Hematopoietic multipotent progenitor cell treated with erythropoietin and hydrocortisone succinate and interleukin-3 and kit ligand, for 4 days (in vitro differentiated cells): Measurements from ENCODE around the gene ETHE1.
"Not testable (repeated sequence)": the region's sequence is repeated elsewhere in the genome, so short reads cannot be mapped to it uniquely, and the experiment has no call there.

Source experiments
- DNase-seq: peaks from one replicate; pipeline ENCODE4 v3.0.0-alpha.2; 2015

The ETHE1 gene

GRCh38 chr19:43551399-43552197 lies 24.6 kb upstream of the ETHE1 start:
- DNase-seq = no peak

GRCh38 chr19:43548706-43549105 lies 21.7 kb upstream of the ETHE1 start:
- no peak for DNase-seq

GRCh38 chr19:43547926-43548325 lies 20.9 kb upstream of the ETHE1 start:
- not testable (repeated sequence) for DNase-seq

- no peak for DNase-seq
Observed at GRCh38 chr19:43546581-43546980, 19.6 kb upstream of the ETHE1 start.

DNA sequence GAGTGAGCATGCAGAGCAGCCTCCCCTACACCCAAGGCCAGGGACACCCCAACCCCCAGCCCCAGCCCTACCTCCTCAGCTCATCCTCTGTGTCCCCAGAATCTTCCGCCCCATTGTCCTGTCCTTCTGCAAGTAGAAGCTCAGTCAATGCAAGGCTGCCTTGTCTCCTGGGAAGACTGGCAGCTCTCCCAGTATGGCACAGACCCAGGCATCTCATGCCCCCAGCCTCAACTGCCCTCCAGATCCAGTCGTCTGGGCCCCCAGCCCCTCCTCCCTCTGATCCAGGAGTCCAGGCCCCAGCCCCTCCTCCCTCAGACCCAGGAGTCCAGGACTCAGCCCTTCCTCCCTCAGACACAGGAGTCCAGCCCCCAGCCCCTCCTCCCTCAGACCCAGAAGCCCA lies 19.0 kb upstream of the ETHE1 start:
- no peak for DNase-seq

DNA sequence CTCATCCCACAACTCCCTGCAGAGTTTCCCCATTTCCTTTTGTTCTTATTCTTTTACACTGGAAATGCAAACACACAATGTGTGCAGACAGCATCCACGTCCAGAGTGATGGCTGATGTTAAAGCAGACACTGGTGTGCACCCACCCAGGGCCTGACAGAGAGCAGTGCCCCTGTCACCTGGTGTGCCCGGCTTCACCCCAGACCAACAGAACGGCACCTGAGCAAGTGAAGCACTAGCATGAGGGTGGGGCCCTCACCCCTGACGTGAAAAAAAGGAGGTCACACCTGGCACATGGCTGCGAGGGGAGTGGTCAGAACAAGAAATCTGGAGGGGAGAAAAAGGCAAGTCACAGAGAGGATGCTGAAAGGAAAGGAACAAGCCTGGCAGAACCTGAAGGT lies 18.3 kb upstream of the ETHE1 start:
- DNase-seq = no peak

- no peak for DNase-seq
Observed at GRCh38 chr19:43544077-43544476, 17.1 kb upstream of the ETHE1 start.

- DNase-seq = no peak
Observed at GRCh38 chr19:43541920-43542650, 15.1 kb upstream of the ETHE1 start.

DNA sequence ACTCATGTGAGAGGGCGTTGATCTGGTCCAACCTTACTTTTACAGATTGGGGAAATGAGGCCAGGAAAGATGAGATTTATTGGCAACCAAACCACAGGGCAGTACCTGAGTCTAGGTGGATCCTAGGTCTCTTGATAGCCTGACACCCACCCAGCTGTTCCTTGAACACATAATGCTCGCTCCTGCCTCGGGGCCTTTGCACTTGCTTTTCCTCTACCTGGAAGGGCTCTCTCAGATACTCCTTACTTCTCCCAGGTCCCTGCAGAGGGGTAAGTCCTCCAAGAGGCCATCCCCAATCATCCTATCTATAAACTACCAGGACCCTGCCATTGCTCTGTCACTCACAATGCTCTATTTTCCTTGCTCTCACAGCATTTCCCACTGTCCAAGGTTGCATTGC lies 13.4 kb upstream of the ETHE1 start:
- no peak for DNase-seq

DNA sequence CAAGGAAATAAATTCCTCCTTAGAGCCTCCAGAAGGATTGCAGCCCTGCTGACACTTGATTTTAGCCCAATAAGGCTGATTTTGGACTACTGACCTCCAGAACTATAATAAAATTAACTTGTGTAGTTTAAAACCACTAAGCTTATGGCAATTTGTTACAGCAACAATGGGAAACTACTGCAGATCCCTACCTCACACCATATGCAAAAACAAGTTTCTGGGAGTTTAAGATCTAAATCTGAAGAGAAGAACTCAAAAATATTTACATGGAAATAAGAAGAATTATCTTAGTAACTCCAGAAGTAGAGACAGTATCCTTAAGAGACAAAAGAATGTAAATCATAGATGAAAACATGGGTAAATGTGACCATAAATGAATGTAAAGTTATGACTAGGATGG lies 11.9 kb upstream of the ETHE1 start:
- no peak for DNase-seq

GRCh38 chr19:43534816-43535761 lies 8.1 kb upstream of the ETHE1 start:
- peak; percentile 84 for DNase-seq

GRCh38 chr19:43534305-43534815 lies 7.4 kb upstream of the ETHE1 start:
- DNase-seq = no peak

DNA sequence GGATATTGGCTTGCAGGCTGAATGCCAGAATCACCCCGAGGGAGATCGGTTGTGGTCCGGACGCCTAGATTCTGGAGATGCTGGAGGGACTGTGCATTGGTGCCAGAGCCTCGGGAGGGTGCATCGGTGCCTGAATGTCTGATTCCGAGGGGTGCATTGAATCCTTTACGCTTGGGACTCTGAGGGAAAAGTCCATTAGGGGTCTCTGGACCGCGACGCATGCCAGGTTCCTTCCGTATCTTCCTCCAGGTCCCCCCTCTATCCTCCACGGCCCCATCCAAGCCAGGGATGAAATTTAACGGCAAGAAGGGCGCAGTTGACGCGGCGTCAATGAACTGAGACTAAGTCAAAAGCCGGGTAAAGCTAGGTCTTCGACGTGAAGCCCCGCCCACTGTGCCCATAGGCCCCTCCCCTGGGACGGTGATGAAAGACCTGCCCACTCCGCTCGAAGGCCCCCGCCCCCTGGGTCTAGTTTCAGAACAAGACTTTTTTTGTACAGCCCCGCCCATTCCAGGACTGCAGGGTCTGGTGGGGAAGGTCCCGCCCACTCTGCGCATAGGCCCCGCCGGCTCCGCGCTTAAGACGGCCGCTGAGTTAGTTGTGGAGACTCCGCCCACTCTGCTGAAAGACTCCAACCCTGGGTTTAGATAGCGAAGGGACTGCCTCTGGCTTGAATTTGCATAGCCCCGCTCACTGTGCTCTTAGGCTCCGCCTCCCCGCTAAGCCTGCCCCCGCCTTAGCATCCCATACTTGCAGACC lies 6.7 kb upstream of the ETHE1 start:
- peak; percentile 100 for DNase-seq

GRCh38 chr19:43532962-43533545 lies 6.1 kb upstream of the ETHE1 start, which contains the start of gene ZNF575:
ZNF575 (plus strand) TSS chr19:43533188; CDS start chr19:43534423, 1,235 bp downstream.
- DNase-seq = peak; percentile 96

GRCh38 chr19:43532571-43532961 lies 5.6 kb upstream of the ETHE1 start:
- DNase-seq = peak; percentile 88

DNA sequence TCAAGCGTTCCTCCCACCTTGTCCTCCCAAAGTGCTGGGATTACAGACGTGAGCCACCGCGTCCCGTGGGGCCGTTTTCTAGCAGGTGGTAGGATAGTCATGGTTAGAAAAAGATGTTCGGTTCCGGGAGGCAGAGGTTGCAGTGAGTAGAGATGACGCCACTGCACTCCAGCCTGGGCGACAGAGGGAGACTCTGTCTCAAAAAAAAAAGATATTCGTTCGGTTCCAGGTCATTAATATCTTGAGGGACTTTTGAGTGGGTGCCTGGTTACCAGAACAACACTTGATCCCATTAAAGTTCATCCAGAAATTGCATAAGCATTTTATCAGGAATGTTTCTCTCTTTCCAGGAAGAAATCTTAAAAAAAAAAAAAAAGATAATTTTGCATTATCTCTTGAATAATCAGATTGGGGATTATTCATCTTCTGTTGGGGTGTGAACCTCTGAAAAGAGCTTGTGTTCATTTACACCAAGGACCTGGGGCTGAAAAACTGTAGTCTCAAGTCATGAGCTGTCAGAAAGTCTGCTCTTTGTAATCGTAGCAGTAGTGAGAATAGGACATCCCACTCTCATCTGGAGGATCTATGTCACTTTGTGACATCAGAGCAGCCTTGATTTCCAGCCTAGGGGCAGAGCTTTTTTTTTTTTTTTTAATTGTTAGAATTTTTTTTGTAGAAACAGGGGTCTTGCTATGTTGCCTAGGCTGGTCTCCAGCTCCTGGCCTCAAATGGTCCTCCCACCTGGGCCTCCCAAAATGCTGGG lies 1.0 kb upstream of the ETHE1 start:
- no peak for DNase-seq

DNA sequence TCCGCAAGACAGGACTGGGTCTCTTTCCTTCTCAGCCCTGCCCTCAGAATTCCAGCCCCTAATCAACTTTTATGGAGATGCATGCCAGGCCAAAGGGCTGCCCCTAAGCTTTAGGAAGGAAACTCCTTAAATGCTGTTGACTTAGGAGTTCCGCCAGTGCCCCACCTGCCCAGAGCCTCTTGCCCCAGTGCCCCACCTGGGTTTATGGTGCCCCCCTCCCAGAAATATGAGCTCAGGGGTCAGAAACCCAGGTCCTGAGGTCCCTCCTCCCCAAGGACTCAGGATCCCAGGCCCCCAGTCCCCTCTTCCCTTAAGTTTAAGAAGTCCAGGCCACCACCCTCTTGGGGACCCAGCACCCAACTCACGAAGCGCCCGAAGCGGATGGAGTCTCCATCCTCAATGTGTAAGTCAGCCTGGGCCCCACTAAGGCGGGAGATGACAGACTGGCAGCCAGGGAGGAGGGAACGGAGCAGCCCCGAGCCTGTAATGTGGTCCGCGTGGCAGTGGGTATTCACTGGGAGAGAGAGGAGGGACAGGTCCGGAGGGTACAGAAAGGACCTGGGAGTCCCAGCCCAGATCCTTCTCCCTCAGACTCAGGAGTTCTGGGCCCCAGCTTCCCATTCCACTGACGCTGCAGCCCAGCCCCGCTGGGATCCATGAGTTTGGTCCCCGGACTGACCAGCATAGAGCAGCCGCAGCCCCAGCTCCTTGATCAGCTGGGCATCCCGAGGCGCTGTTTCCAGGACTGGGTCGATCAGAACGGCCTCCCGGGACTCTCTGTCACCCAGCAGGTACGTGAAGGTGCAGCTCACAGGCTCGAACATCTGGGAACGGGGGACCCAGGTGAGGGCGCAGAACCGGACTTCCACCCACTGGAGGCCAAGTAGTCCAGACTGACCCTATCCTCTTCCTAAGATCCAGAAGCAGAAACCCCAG lies 897 bp downstream of the ETHE1 start:
- DNase-seq = peak; percentile 54

GRCh38 chr19:43524922-43525835 lies 1.8 kb downstream of the ETHE1 start:
- DNase-seq = peak; percentile 85

GRCh38 chr19:43523696-43524095 lies 3.3 kb downstream of the ETHE1 start:
- not testable (repeated sequence) for DNase-seq
